Mesothelial cell of epicardium (in vitro differentiated cells): ENCODE results near the gene OR4F17. TPM values are rescaled to one million over a fixed set of nuclear protein-coding genes. Genes with fewer than 3 reads are reported as not detected.
"Not testable (repeated sequence)": the region's sequence is repeated elsewhere in the genome, so short reads cannot be mapped to it uniquely, and the experiment has no call there.

Source experiments
- DNase-seq, 2 experiments: peaks; one replicate each; pipeline ENCODE4 v3.0.0; 2021; ENCODE audit warnings: low spot score in 2 of 2; ENCODE audit not compliant: unreplicated experiment in 2 of 2
- H3K27ac Mint-ChIP-seq: 2 replicates; pipeline ENCODE4 v1.8.0; 2021; ENCODE audit warnings: mixed read lengths
- H3K27me3 Mint-ChIP-seq: 2 replicates; pipeline ENCODE4 v1.8.0; 2021; ENCODE audit warnings: low read depth, mixed read lengths
- H3K36me3 Mint-ChIP-seq: 2 replicates; pipeline ENCODE4 v1.8.0; 2021; ENCODE audit warnings: mixed read lengths
- H3K4me1 Mint-ChIP-seq: 2 replicates; pipeline ENCODE4 v1.8.0; 2021; ENCODE audit warnings: mixed read lengths
- H3K4me3 Mint-ChIP-seq: 2 replicates; pipeline ENCODE4 v1.8.0; 2021; ENCODE audit warnings: mild to moderate bottlenecking, moderate library complexity, mixed read lengths
- H3K9me3 Mint-ChIP-seq: 2 replicates; pipeline ENCODE4 v1.8.0; 2021; ENCODE audit warnings: mixed read lengths
- total RNA-seq: library from RNA; stranded (reverse); gene quantifications from 3 replicates; pipeline ENCODE4 v1.2.1, GENCODE V29; 2021

Gene OR4F17
- not detected in 3 replicates for total RNA-seq

- H3K9me3 Mint-ChIP-seq, H3K27ac Mint-ChIP-seq, H3K4me3 Mint-ChIP-seq, H3K27me3 Mint-ChIP-seq, DNase-seq, H3K4me1 Mint-ChIP-seq, H3K36me3 Mint-ChIP-seq: not testable (repeated sequence)
These were observed at the start of gene OR4F17 for GRCh38 chr19:106804-107203. Gene OR4F17, plus strand, starts transcription at chr19:107104. Its CDS starts 3,575 bp downstream, at chr19:110679.

GRCh38 chr19:70793-71192 is 36.1 kb upstream of the OR4F17 start:
- not testable (repeated sequence) for H3K4me1 Mint-ChIP-seq, H3K27ac Mint-ChIP-seq, H3K36me3 Mint-ChIP-seq, H3K27me3 Mint-ChIP-seq, H3K4me3 Mint-ChIP-seq, H3K9me3 Mint-ChIP-seq
- DNase-seq: peak in 1 of 2 experiments; percentile 36

- not testable (repeated sequence) for H3K36me3 Mint-ChIP-seq, H3K9me3 Mint-ChIP-seq, H3K27me3 Mint-ChIP-seq, H3K4me3 Mint-ChIP-seq, H3K27ac Mint-ChIP-seq, DNase-seq, H3K4me1 Mint-ChIP-seq
These were observed 24.0 kb upstream of the OR4F17 start for GRCh38 chr19:82864-83263.

GRCh38 chr19:83626-84025 is 23.3 kb upstream of the OR4F17 start:
- not testable (repeated sequence) for H3K27ac Mint-ChIP-seq, H3K4me1 Mint-ChIP-seq, H3K9me3 Mint-ChIP-seq, H3K4me3 Mint-ChIP-seq, H3K27me3 Mint-ChIP-seq, H3K36me3 Mint-ChIP-seq, DNase-seq

- not testable (repeated sequence) for H3K36me3 Mint-ChIP-seq, H3K4me3 Mint-ChIP-seq, H3K4me1 Mint-ChIP-seq, DNase-seq, H3K27ac Mint-ChIP-seq, H3K9me3 Mint-ChIP-seq
- peaks cover 13% of the 10 kb centered on the region for H3K27me3 Mint-ChIP-seq
These were observed 16.2 kb upstream of the OR4F17 start for GRCh38 chr19:90678-91077.

- not testable (repeated sequence) for H3K4me3 Mint-ChIP-seq, H3K4me1 Mint-ChIP-seq, DNase-seq, H3K9me3 Mint-ChIP-seq, H3K36me3 Mint-ChIP-seq, H3K27ac Mint-ChIP-seq
- H3K27me3 Mint-ChIP-seq: peaks cover 13% of the 10 kb centered on the region
These were observed 12.1 kb upstream of the OR4F17 start for GRCh38 chr19:94794-95193.

- peaks cover 10% of the 10 kb centered on the region for H3K27me3 Mint-ChIP-seq
- H3K27ac Mint-ChIP-seq, H3K36me3 Mint-ChIP-seq, H3K4me3 Mint-ChIP-seq, DNase-seq, H3K4me1 Mint-ChIP-seq, H3K9me3 Mint-ChIP-seq: not testable (repeated sequence)
These were observed 9.3 kb upstream of the OR4F17 start for GRCh38 chr19:97647-98046.

- not testable (repeated sequence) for H3K4me1 Mint-ChIP-seq, H3K9me3 Mint-ChIP-seq, H3K36me3 Mint-ChIP-seq, H3K4me3 Mint-ChIP-seq, DNase-seq, H3K27ac Mint-ChIP-seq, H3K27me3 Mint-ChIP-seq
These were observed 13.7 kb downstream of the OR4F17 start for GRCh38 chr19:120443-121140.

Other genes with a start within 250 kb of the OR4F17 start
- 8.0 to 8.8 TPM (median 8.4 TPM) in 3 replicates for gene PLPP2, start 184.3 kb downstream of the OR4F17 start, total RNA-seq
- gene MIER2, start 237.7 kb downstream of the OR4F17 start, total RNA-seq: 47.1 to 50.5 TPM (median 47.6 TPM) in 3 replicates